ENCODE measurements around the gene SORBS2.

- no peak for TF ChIP-seq CTCF (IDR thresholded peaks at IDR 0.05)
- TF ChIP-seq EP300 (IDR thresholded peaks at IDR 0.05): no peak
Measured at GRCh38 chr4:185719500-185719858, 92.5 kb downstream of the SORBS2 start.

Data from tibial nerve (tissue), 4 donors.